HPDE6-E6E7 (cell line): ENCODE measurements around the gene ARVCF.

Experiments used
- DNase-seq: peaks from one replicate; pipeline ENCODE4 v3.0.0; 2011; ENCODE audit warnings: missing footprints; ENCODE audit errors: extremely low spot score

Gene ARVCF

DNA sequence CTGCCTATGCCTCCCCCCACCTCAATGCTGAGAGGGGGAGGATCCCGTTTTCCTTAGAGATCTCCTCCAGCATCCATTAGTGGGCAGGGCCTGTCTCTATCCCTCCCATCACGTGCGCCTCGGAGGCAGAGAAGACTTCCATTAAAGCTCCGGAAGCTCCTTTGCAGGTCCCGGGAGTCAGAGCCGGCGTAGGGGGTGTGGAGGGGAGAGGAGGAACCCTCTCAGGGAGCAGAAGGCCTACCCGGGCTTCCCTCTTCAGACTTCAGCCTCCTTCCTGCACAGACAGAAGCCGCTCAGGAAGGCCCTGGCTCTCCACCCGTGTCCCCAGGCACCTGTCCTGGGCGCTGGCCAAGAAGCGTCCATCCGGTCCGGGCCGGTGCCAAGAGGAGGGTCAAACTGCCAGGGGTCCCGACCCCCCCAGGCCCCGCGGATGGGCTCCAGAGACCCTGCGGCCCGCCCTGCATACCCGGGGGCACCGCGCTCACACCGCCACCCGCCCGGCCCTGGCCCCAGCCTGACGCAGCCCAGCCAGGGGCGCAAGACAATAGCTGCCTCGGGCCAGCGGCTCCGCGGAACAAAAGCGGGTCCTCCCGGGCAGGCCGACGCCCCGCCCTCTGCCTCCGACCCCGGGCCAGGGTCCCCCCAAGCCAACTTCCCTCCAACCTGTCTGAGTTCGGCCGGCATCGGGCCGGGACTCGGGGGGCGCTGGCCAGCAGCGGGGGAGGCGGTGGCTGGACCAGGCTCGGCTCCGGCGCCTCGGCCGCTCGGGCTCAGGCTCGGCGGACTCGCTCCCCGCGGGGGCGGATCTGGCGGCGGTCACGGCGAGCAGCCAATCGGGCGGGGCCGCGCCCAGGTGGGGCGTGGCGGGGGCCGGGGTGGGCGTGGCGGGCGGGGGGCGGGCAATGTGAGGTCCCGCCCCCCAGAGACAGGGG, 29.9 kb downstream of the ARVCF start:
- DNase-seq = peak; percentile 83

DNA sequence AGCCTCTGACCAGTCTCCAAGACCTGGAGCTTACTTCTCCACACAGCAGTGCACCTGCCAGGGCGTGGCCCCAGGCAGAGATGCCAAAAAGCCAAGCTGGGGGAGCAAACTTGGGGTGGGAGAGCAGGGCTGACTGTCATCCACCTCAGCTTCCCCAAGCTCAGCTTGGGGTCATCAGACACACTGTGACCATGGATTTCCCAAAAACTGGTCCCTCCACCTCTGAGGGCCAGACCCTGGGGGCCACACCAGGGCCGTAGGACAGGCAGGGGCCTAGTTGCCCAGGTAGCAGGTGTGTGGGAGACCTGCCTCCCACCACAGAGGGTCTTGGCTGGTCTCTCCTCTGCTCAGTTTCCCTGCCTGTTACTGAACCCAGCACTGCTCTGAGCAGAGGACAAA, 30.6 kb downstream of the ARVCF start:
- DNase-seq = no peak

DNA sequence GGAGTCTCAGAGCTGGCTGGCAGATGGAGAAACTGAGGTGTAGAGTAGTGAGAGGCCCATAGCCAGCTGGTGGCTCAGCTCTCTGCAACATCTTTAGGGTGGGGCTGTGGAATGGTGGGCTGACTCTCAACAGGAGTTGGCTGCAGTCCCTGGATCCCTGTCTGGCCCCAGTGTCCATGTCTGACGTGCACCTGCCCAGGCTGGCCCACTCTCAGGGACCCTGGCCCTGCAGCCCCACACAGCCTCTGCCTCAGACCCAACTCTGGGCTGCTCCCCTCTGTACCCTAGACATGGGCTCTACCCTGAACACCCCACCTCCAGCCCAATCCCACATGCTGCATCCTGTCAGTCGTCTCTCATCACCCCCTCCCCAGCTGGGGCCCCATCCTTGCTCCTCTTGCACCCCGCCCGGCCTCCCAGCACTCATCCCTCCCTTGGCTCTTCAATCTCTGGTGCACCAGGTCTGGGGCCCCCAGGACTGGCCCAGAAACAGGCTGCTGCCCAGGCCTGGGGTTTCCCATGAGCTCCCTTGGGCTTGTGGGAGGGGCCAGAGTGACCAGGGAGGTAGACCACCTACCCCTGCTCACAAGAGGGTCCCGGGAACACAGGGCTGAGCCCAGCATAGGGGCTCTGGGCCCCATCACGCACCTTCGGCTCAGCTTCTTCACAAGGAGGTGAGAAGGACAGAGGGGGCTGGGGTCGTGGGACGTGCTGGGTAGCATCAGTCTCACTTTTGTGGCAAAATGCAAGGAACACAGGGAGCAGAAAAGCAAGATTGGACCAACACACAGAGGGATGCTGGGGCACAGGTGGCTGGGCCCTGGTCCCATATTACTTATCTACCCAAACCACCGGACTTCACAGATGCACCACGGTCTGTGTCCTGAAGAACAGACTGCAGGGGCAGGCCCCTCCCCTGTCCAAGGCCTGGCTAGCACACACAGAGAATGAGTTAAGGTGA, 31.5 kb downstream of the ARVCF start:
- no peak for DNase-seq

DNA sequence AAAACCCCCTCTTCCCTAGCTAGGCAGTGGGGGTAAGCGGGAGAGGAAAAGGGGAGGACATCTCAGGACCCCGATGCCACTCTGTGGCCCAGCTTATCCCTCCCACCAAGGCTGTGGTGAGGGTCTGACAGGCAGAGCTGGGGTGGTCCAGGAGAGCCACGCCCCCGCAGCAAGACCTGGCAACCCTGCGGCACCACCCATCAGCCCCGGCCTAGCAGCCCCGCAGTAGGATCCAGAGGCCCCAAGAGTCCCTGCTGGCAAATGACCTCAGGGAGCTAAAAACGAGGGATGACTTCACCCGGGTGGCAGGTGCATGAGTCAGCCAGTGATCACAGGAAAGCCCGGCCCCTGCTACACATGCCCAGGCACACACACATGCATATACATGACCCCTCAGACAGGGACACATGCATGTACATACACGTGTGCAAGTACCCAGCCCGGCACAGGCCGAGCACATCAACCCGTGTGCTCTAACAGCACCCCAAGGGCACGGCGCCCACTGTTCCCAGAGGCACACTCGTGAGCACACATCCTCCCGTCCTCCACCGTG, 32.3 kb downstream of the ARVCF start:
- DNase-seq = peak; percentile 93

DNA sequence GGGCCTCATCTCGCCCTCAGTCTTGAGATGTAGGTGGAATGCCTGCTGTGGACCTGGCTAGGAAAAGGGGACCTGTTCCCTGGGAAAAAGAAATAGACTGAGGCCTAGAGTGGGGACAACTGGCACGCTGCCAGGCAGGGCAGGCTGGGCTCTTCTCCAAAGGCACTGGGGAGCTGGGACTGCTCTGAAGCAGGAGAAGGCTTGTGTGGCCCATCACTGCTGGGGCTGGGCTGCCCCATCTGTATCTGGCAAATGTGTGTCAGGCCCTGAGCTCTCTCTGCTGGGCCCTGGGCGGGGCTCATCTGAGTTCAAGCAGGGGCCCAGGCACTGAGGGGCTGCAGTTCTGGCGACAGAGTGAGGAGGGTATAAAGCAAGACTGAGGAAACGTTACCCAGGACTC, 32.9 kb downstream of the ARVCF start:
- DNase-seq = no peak

DNA sequence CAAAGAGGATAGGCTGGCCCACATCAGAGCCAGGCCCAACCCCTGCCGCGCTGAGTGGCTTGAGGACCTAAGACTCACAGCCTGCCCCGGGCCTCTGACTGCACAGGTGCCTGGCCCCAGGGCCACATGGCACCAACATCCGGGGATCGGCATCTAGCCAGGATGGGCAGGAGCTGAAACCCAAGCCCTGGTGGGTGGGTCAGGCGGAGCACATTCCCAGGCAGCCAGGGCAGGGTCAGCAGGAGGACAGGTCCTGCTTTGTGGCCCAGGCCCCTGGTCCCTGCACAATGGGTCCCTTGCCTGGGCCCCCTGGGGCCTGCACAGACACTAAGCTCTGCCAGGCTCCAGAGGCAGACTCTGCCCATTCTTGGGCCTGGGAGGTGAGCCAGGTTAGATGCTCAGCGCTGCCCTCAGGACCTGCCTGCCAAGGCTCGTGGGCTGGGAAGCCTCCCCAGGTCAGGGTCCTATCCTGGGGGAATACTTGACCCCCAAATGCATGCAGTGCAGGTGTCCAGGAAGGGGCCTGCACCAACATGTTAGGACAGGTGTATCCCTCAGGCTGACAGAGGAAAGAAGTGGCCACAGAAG, 33.5 kb downstream of the ARVCF start:
- DNase-seq = no peak

DNA sequence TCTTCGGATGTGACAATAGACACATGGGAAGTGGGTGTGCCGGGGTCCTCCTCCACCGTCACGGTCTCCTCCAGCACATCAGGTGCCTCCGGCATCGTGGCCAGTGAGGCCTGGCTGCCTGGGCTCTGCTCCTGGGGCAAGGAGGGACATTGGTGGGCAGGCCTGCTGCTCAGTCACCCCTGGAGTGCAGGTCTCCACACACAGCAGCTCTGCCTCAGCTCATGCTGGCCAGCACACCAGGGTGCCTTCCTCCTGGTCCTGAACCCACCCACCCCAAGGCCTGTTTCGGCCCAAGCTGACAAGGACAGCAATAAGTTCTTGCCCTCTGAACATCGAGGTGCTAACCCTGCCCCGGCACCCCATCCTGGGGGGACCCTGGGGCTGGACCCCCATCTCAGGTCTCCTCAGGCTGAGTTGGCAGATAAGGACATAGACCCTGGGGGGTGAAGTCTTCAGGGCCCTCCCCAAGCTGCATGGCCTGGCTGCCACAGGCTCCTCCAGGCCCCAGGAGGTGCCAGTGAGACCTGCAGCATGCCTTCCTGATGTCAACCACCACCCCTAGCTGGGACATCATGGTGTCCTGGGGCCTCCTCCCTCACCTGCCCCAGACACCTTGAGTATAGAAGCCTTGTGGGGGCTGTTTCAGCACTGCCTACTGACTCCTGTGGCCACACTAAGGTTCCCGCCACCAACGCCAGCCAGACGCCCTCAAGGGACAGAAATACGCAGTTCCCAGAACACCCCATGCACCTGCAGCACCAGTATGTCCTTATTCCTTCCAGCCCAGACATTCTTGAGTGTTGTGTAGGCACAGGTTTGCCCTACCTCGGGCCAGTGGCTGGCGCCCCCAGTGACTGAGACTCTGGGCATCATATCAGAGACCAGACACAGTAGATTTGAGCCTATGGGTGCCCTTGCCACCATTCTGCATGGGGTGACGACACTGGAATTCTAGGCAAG, 34.4 kb downstream of the ARVCF start:
- no peak for DNase-seq

DNA sequence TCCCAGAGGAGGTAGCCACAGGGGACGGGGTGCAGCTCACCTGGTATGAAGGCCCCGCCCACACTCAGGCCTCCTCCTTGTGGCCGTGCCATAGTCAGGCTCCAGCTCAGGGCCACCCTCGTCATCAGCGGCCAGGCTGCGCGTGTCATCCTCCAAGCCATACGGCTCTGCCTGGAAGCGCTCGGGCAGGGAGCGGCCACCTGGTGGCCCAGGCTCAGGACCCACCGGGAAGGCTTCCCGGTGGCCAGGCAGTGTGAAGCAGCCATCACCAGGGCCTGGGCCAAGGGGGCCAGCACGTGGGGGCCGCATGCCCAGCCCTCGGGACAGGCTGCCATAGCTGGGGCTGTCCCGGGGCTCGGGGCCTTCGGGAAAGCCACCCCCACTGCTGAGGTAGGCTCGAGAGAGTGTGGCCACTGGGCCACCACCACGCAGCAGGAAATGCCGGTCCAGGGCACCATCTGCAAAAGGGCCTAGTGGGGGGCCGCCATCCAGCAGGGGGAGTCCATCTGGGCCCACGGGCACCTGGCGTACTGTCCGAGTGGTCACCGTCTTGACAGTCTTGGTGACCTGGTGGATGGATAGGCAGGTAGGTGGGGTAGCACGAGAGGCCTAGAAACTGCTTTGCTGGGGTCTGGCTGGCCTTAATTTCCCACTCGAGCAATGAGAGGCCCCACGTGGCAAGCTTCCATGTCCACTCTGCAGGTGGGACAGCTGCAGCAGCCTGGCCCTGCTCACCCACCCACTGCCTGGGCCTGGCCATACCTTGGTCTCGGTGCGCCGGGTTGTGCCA, 35.3 kb downstream of the ARVCF start:
- DNase-seq = no peak

DNA sequence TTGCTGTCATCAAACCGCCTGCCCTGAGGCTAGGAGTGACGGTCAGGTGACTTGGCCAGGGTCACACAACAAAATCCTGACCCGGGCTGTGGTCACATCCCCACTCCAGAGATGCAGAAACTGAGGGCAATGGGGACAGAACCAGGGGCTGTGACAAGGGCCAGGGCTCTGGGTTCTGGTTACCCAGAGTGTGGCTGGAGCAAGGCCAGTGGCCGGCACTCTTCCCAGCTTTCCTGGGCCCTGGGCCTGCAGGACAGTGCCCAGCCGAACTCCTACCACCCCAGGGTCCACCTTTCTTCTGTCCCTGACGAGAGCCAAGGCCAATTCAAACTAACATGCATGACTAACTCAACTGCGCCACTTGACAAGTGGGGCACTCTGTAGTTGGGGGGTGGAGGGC, 35.9 kb downstream of the ARVCF start:
- no peak for DNase-seq

DNA sequence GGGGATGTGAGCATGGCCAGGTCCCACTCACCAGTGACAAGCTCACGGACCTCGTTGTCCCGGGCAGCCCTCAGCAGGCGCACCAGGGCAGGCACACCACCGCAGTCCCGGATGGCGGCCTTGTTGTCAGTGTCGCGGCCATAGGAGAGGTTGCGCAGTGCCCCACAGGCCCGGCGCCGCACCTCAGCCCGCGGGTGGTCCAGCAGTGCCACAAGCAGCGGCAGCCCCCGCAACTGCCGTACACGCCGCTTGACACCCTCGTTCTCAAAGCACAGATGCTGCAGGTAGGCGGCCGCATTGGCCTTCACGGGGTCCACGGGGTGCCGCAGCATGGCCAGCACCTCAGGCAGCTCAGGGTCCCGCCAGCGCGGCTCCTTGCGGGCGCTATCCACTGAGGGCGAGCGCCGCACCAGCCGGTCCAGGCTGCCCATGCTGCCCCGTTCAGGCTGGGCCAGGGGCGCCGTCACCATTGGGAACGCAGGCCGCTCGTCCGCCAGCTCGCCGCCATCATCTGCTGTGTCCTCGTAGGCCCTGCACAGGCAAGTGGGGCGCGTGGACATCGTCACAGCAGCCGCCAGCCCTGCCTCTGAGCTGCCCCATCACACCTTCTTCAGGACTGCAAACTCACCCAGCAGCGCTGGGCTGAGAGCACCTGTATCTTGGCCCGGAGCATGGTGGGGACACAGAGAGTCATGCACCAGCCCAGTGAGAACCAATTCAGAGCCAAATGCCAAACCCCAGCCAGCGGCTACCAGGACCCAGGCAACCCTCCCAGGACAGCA, 36.7 kb downstream of the ARVCF start:
- DNase-seq = no peak

DNA sequence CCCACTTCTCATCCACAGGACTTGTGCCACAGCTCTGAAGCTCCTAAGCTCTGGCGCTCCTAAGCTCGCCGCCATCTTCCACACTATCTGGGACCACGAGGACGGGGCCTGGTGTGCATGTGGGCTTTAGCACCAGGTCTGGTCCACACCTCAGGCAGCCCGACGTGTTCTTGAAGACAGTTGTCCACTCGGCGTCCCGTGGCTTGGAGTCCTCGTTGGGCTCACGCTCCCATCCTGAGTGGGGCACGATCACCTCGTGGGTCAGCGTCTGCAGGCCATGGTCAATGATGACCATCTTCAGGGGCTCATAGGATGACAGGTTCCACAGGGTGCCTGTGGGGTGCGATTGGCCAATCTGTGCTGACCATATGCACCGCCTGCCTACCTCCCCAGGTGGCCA, 37.9 kb downstream of the ARVCF start:
- no peak for DNase-seq

DNA sequence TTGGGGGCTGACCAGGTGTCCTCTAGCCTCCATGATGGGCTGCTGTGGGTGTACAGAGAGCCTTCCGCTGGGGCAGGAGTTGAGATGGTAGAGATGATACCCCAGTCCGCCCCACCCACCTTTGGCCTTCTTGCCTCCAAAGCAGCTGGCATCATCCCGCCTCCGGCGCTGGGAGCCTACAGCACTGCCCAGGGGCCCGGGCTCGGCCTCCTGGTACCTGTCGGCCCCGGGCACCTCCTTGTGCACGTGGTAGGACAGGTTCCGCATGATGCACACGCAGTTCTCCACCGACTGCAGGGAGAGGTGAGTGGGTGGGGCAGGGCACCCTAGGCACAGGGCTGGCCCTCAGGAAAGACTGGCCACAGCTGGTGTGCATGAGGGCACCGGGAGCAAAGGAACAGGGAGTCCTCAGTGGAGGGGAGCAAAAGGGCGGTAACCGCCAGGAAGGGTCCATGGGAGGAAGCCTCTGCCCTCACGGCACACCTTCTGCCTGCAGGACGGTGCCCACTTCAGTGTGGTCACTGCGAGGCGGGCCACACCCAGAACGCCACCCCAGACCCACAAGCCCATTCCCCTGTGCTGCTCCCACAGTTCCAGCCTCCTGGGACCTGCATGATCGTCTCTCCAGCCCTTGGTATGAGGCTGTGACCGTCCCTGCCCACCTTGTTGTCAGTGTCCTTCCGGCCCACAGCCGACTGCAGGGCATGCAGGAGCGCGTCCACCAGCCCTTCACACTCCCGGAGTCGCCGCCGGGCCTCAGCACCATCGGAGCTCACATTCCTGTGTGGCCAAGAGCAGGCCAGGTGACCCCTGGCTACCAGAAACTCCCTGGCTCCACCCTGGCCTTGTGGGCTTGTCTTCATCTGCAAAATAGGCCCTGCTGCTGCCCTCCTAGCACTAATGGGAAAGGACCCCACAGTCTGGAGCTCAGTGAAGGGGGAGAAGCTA, 39.1 kb downstream of the ARVCF start:
- DNase-seq = no peak

DNA sequence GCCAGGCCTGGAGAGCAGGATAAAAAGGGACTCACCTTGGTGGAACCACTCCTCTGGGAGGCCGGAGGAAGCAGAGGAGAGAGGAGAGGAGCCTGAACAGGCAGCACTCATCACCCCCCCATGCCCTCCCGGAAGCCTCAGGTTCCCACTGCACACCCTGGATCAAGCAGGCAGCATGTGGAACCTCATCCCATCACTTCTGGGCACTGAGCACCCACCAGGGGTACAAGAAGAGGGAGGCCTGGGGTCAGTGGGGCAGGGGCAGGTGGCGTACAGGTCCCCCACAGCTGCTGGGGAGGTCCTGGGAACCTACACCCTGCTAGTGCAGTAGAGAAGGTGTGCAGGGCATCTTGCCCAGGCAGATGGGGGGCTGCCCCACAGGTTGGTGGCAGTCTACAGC, 40.0 kb downstream of the ARVCF start:
- DNase-seq = no peak

DNA sequence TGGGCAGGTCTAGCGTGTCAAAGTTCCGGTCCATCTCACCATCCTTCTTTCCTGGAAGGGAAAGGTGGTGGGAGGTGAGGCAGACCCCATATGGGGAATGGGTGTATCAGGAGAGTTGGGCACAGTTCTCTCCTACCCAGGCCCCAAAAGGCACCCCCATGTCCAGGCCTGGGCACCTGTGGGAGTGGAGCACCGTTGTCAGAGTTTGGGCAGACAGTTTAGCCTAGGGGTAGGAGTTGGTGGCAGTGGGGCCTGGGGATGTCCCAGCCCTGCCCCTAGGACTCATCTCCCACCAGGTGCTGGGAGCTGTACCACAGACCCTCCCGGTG, 41.0 kb downstream of the ARVCF start:
- no peak for DNase-seq

DNA sequence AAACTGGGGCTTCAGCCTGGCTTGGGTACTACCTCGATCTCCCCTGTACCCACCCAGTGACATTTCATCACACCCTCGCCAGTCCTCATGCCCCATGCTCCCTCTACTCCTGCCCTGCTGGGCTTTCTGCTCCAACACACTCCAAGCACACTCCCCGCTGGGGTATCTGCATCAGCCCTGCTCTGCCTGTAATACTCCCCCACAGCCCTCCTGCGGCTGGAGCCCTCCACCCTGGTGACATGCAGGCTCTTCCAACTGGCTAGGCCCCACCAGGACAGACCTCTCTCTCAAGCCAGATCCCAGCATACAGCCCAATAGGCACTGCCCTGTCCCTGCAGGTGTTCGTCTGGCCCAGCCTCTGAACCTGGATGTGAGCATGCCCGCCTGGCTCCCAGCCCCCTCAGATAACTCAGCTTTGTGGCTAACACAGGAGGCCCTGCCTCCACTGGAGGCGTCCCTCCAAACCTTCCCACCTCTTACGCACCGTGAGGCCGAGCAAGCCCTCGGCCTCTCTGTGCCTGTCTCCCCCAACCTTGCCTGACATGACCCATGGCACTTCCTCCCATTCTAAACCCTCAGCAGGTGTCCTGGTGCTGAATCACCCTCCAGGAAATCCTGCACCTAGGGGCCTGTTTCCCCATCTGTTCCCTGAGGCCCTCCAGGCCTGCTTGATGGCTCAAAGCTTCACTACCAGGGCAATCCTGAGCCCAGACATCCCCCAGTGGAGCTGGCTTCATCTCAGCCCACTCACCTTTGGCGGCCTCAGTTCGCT, 41.5 kb downstream of the ARVCF start:
- peak; percentile 73 for DNase-seq

DNA sequence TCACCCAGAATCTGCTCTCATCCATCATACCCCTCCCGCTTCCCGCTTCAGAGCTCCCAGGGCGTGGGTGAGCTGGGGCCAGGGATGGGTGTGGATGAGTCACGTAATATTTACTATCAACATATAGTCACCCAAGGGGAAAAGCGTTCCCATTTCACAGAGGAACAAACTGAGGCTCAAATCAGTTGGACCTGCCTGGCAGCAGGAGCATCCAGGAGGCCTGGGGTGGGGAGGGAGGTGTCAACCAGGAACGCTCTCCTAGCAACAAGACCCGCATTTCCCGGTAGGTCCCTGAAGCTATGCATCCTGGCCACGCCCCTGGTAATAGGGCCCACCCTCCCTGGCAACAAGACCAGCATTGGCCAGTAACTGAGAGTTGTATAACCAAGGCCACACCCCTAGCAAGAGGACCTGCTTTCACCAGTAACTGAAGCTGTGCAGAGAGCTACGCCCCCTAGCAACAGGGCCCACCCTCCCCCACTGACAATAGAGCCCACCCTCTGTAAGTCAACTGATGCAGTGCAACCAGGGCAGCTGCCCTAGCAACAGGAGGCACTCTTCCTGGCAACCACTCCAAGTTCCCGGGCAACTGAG, 42.3 kb downstream of the ARVCF start:
- no peak for DNase-seq
